Astrocyte (in vitro differentiated cells and primary cell): ENCODE results near the gene CDC16. TPM values are rescaled to one million over a fixed set of nuclear protein-coding genes. Genes with fewer than 3 reads are reported as not detected.

Experiments used
- DNase-seq: peaks from one replicate; pipeline ENCODE4 v3.0.0-alpha.2; 2010; ENCODE audit warnings: low read depth
- FAIRE-seq: peaks from 2 replicates; lab custom pipeline; 2011; peaks lifted over from hg19 to GRCh38; lab: Jason Lieb, UNC
- H2AFZ ChIP-seq: 2 replicates; pipeline ENCODE4 v1.6.0; 2012; ENCODE audit warnings: low read depth, low read length, inconsistent platforms
- H3K27ac ChIP-seq: 2 replicates; pipeline ENCODE4 v1.5.1; 2011; ENCODE audit warnings: low read depth, low read length, inconsistent platforms
- H3K27me3 ChIP-seq: 2 replicates; pipeline ENCODE4 v1.6.0; 2011; ENCODE audit warnings: low read length, inconsistent platforms; ENCODE audit not compliant: insufficient read depth
- H3K36me3 ChIP-seq: 2 replicates; pipeline ENCODE4 v1.5.1; 2011; ENCODE audit warnings: low read length, inconsistent platforms; ENCODE audit not compliant: insufficient read depth
- H3K4me1 ChIP-seq: 2 replicates; pipeline ENCODE4 v1.5.1; 2011; ENCODE audit warnings: low read length, inconsistent platforms; ENCODE audit not compliant: insufficient read depth
- H3K4me2 ChIP-seq: 2 replicates; pipeline ENCODE4 v1.6.0; 2012; ENCODE audit warnings: low read length, inconsistent platforms
- H3K4me3 ChIP-seq: 2 replicates; pipeline ENCODE4 v1.5.1; 2011; ENCODE audit warnings: low read depth, mild to moderate bottlenecking, low read length, inconsistent platforms; ENCODE audit not compliant: insufficient read depth
- H3K79me2 ChIP-seq: 2 replicates; pipeline ENCODE4 v1.6.0; 2012; ENCODE audit warnings: mild to moderate bottlenecking, low read length, inconsistent platforms; ENCODE audit not compliant: insufficient read depth
- H3K9ac ChIP-seq: 2 replicates; pipeline ENCODE4 v1.6.0; 2012; ENCODE audit warnings: mild to moderate bottlenecking, low read length, inconsistent platforms
- H3K9me3 ChIP-seq: 2 replicates; pipeline ENCODE4 v1.5.1; 2012; ENCODE audit warnings: low read depth, mild to moderate bottlenecking, low read length, inconsistent platforms; ENCODE audit not compliant: insufficient read depth
- H4K20me1 ChIP-seq: 2 replicates; pipeline ENCODE4 v1.6.0; 2012; ENCODE audit warnings: low read length, inconsistent platforms; ENCODE audit not compliant: insufficient read depth
- H3K27ac Mint-ChIP-seq: one replicate; pipeline ENCODE4 v1.8.0; 2021; ENCODE audit warnings: mild to moderate bottlenecking, mixed read lengths; ENCODE audit not compliant: unreplicated experiment
- H3K27me3 Mint-ChIP-seq: one replicate; pipeline ENCODE4 v1.8.0; 2021; ENCODE audit warnings: low read depth, mixed read lengths; ENCODE audit not compliant: unreplicated experiment
- H3K36me3 Mint-ChIP-seq: one replicate; pipeline ENCODE4 v1.8.0; 2021; ENCODE audit warnings: low read depth, mixed read lengths; ENCODE audit not compliant: unreplicated experiment
- H3K4me1 Mint-ChIP-seq: one replicate; pipeline ENCODE4 v1.8.0; 2021; ENCODE audit warnings: low read depth, mixed read lengths; ENCODE audit not compliant: unreplicated experiment
- H3K4me3 Mint-ChIP-seq: one replicate; pipeline ENCODE4 v1.8.0; 2021; ENCODE audit warnings: mild to moderate bottlenecking, moderate library complexity, mixed read lengths; ENCODE audit not compliant: unreplicated experiment
- H3K9me3 Mint-ChIP-seq: one replicate; pipeline ENCODE4 v1.8.0; 2021; ENCODE audit warnings: mild to moderate bottlenecking, mixed read lengths; ENCODE audit not compliant: unreplicated experiment
- CTCF ChIP-seq: IDR thresholded peaks from 2 replicates; pipeline ENCODE4 v1.5.1; 2011; ENCODE audit warnings: low read depth, mild to moderate bottlenecking, inconsistent platforms, low read length, moderate library complexity; ENCODE audit not compliant: insufficient read depth
- EZH2 ChIP-seq: IDR thresholded peaks from 2 replicates; pipeline ENCODE4 v1.6.1; 2012; ENCODE audit warnings: mild to moderate bottlenecking, low read length, inconsistent platforms; ENCODE audit not compliant: insufficient read depth
- total RNA-seq: library from RNA; stranded (reverse); gene quantifications from 2 replicates; pipeline ENCODE4 v1.2.1, GENCODE V29; 2021

CDC16 gene
- total RNA-seq, 1 donor from 2014 or later: 77.0 TPM

- Mint-ChIP-seq H3K27me3 (peaks cover 20% of the 10 kb centered on the region), H3K4me1 (no peaks in the 10 kb centered on the region)
- peaks cover 7% of the 10 kb centered on the region for H3K9me3 ChIP-seq
Observed at GRCh38 chr13:114202581-114202980, 32.1 kb upstream of the CDC16 start.

GRCh38 chr13:114203536-114203935 is 31.2 kb upstream of the CDC16 start:
- Mint-ChIP-seq H3K9me3 (peaks cover 17% of the 10 kb centered on the region), H3K27ac (no peak overlapping the region), H3K36me3 (no peaks in the 10 kb centered on the region), H3K4me3 (no peak overlapping the region), H3K4me1 (no peaks in the 10 kb centered on the region), H3K27me3 (peaks cover 20% of the 10 kb centered on the region)
- no peak overlapping the region for H3K4me3 ChIP-seq
- H3K9ac ChIP-seq: no peak overlapping the region
- no peaks in the 10 kb centered on the region for H4K20me1 ChIP-seq
- H3K27me3 ChIP-seq: peaks cover 4% of the 10 kb centered on the region
- no peaks in the 10 kb centered on the region for H3K4me1 ChIP-seq
- DNase-seq: no peak
- no peak overlapping the region for H2AFZ ChIP-seq
- FAIRE-seq: no peak
- no peaks in the 10 kb centered on the region for H3K36me3 ChIP-seq
- no peak for TF ChIP-seq EZH2
- TF ChIP-seq CTCF: no peak
- H3K4me2 ChIP-seq: no peak overlapping the region
- peaks cover 8% of the 10 kb centered on the region for H3K9me3 ChIP-seq
- no peak overlapping the region for H3K27ac ChIP-seq
- no peaks in the 10 kb centered on the region for H3K79me2 ChIP-seq

More at GRCh38 chr13:114202581-114202980, 32.1 kb upstream of the CDC16 start:
- H3K27ac Mint-ChIP-seq: no peak overlapping the region
- H3K9me3 Mint-ChIP-seq: peaks cover 14% of the 10 kb centered on the region
- no peaks in the 10 kb centered on the region for H3K4me1 ChIP-seq
- no peak for TF ChIP-seq CTCF
- TF ChIP-seq EZH2: no peak
- H3K9ac ChIP-seq: no peak overlapping the region
- no peaks in the 10 kb centered on the region for H3K36me3 ChIP-seq
- no peak overlapping the region for H3K4me3 Mint-ChIP-seq
- H3K27me3 ChIP-seq: peaks cover 4% of the 10 kb centered on the region
- no peak overlapping the region for H2AFZ ChIP-seq
- no peaks in the 10 kb centered on the region for H4K20me1 ChIP-seq
- FAIRE-seq (no peak), DNase-seq (no peak)
- H3K27ac ChIP-seq: no peak overlapping the region
- H3K36me3 Mint-ChIP-seq: no peaks in the 10 kb centered on the region
- no peak overlapping the region for H3K4me2 ChIP-seq
- H3K79me2 ChIP-seq: no peaks in the 10 kb centered on the region
- no peak overlapping the region for H3K4me3 ChIP-seq

GRCh38 chr13:114204894-114205293 is 29.8 kb upstream of the CDC16 start:
- H2AFZ ChIP-seq: no peak overlapping the region
- no peaks in the 10 kb centered on the region for H4K20me1 ChIP-seq
- H3K27me3 ChIP-seq: peaks cover 4% of the 10 kb centered on the region
- H3K4me2 ChIP-seq: no peak overlapping the region
- TF ChIP-seq EZH2 (no peak), CTCF (no peak)
- H3K4me3 ChIP-seq: no peak overlapping the region
- no peaks in the 10 kb centered on the region for H3K79me2 ChIP-seq
- peaks cover 17% of the 10 kb centered on the region for H3K9me3 Mint-ChIP-seq
- peaks cover 20% of the 10 kb centered on the region for H3K27me3 Mint-ChIP-seq
- H3K9me3 ChIP-seq: peaks cover 8% of the 10 kb centered on the region
- H3K27ac ChIP-seq: no peak overlapping the region
- no peak overlapping the region for H3K9ac ChIP-seq
- no peaks in the 10 kb centered on the region for H3K36me3 ChIP-seq
- no peak overlapping the region for H3K27ac Mint-ChIP-seq
- no peak overlapping the region for H3K4me3 Mint-ChIP-seq
- FAIRE-seq (no peak), DNase-seq (no peak)
- no peaks in the 10 kb centered on the region for H3K4me1 Mint-ChIP-seq
- no peaks in the 10 kb centered on the region for H3K36me3 Mint-ChIP-seq
- no peaks in the 10 kb centered on the region for H3K4me1 ChIP-seq
